Endothelial cell of umbilical vein (primary cell): Measurements from ENCODE around the gene SS18. TPM values are rescaled to one million over a fixed set of nuclear protein-coding genes. Genes with fewer than 3 reads are reported as not detected.

Experiments
- BruUV-seq: library from RNA; stranded (reverse); fragments of 400-500 nt; replicated peaks from 2 replicates; lab custom pipeline; 2021; lab: Mats Ljungman, UMichigan
- CTCF ChIA-PET: fragments of 300-600, 350-600 bp; sonication (Branson Sonifier 250); formaldehyde crosslinking; loops from one replicate; lab custom pipeline; 2021; ENCODE audit warnings: antibody characterized with exemption, inconsistent platforms; lab: Charles Lee
- POLR2A ChIA-PET: fragments of 300-600, 350-600 bp; sonication (Branson Sonifier 250); formaldehyde crosslinking; loops from one replicate; lab custom pipeline; 2021; ENCODE audit warnings: antibody characterized with exemption, inconsistent platforms; lab: Charles Lee
- DNase-seq: peaks from one replicate; pipeline ENCODE4 v3.0.0-alpha.2; 2011; ENCODE audit warnings: low read depth, low spot score
- FAIRE-seq: peaks from 2 replicates; lab custom pipeline; 2011; peaks lifted over from hg19 to GRCh38; lab: Jason Lieb, UNC
- H2AFZ ChIP-seq: 2 replicates; pipeline ENCODE4 v1.6.0; 2012; ENCODE audit warnings: low read depth, low read length, control low read depth, inconsistent platforms
- H3K27ac ChIP-seq: 2 replicates; pipeline ENCODE4 v1.5.1; 2011; ENCODE audit warnings: low read depth, mild to moderate bottlenecking, control low read depth, low read length, moderate library complexity; ENCODE audit not compliant: insufficient read depth
- H3K27me3 ChIP-seq, 2 experiments: 2 replicates each; pipeline versions ENCODE4 v1.6.0 to v1.6.1; 2011; ENCODE audit warnings: low read length in 2 of 2, mixed read lengths in 1 of 2; ENCODE audit not compliant: control insufficient read depth in 2 of 2, insufficient read depth in 2 of 2
- H3K36me3 ChIP-seq, 2 experiments: 2 replicates in 1 of 2; 3 replicates in 1 of 2; pipeline ENCODE4 v1.5.1; 2011; ENCODE audit warnings: low read length in 2 of 2, mild to moderate bottlenecking in 1 of 2, moderate library complexity in 1 of 2; ENCODE audit not compliant: control insufficient read depth in 2 of 2, insufficient read depth in 2 of 2; ENCODE audit errors: extremely low read depth in 1 of 2
- H3K4me1 ChIP-seq: 3 replicates; pipeline ENCODE4 v1.5.1; 2011; ENCODE audit warnings: mild to moderate bottlenecking, low read length; ENCODE audit not compliant: control insufficient read depth, insufficient read depth; ENCODE audit errors: extremely low read depth
- H3K4me2 ChIP-seq: 2 replicates; pipeline ENCODE4 v1.6.1; 2011; ENCODE audit warnings: low read length, control low read depth, mixed read lengths; ENCODE audit not compliant: insufficient read depth
- H3K4me3 ChIP-seq, 3 experiments: fragments of 200-600 bp in 1 of 3; sonication (generic), shearing (Covaris generic) in 1 of 3; replicated peaks in 1 of 3; 2 replicates each; pipeline ENCODE4 v1.5.1; 2011 to 2016; ENCODE audit warnings: control low read depth in 3 of 3, low read length in 3 of 3, mild to moderate bottlenecking in 2 of 3, inconsistent platforms in 1 of 3, low read depth in 1 of 3, moderate library complexity in 1 of 3; ENCODE audit not compliant: insufficient read depth in 1 of 3
- H3K79me2 ChIP-seq: 2 replicates; pipeline ENCODE4 v1.6.0; 2012; ENCODE audit warnings: low read length, inconsistent platforms; ENCODE audit not compliant: control insufficient read depth, insufficient read depth
- H3K9ac ChIP-seq: replicated peaks from 2 replicates; pipeline ENCODE3; 2011; ENCODE audit warnings: low read length, control low read depth; ENCODE audit not compliant: insufficient read depth; ENCODE audit errors: extremely low read depth
- H3K9me1 ChIP-seq: replicated peaks from 3 replicates; pipeline ENCODE4 v1.6.0; 2011; ENCODE audit warnings: mild to moderate bottlenecking, low read length; ENCODE audit not compliant: control insufficient read depth, insufficient read depth; ENCODE audit errors: extremely low read depth
- H3K9me3 ChIP-seq: replicated peaks from 2 replicates; pipeline ENCODE4 v1.5.1; 2012; ENCODE audit warnings: low read length, inconsistent platforms; ENCODE audit not compliant: control insufficient read depth, insufficient read depth
- H4K20me1 ChIP-seq: replicated peaks from 2 replicates; pipeline ENCODE3; 2011; ENCODE audit warnings: mild to moderate bottlenecking, low read length; ENCODE audit not compliant: control insufficient read depth, insufficient read depth; ENCODE audit errors: extremely low read depth
- CTCF ChIP-seq, 2 donors: IDR thresholded peaks; 1 replicate in 1 of 2; 2 replicates in 1 of 2; pipeline ENCODE4 v1.5.1; 2011; ENCODE audit warnings: low read length in 2 of 2, mild to moderate bottlenecking in 2 of 2, moderate library complexity in 2 of 2, control low read depth in 1 of 2, inconsistent platforms in 1 of 2, low read depth in 1 of 2; ENCODE audit not compliant: insufficient read depth in 1 of 2; ENCODE audit errors: extremely low read depth in 1 of 2
- EZH2 ChIP-seq: IDR thresholded peaks from 2 replicates; pipeline ENCODE4 v1.6.1; 2012; ENCODE audit warnings: borderline replicate concordance, low read depth, mild to moderate bottlenecking, moderate library complexity, low read length, inconsistent platforms; ENCODE audit not compliant: severe bottlenecking
- FOS ChIP-seq: IDR thresholded peaks from 2 replicates; pipeline ENCODE4 v1.6.1; 2011; ENCODE audit warnings: mild to moderate bottlenecking, low read length, moderate library complexity, borderline replicate concordance; ENCODE audit not compliant: insufficient read depth
- GATA2 ChIP-seq: IDR thresholded peaks from 2 replicates; pipeline ENCODE4 v1.7.0; 2011; ENCODE audit warnings: low read depth, mild to moderate bottlenecking, moderate library complexity, mixed read lengths, low read length; ENCODE audit not compliant: insufficient read length, insufficient read depth
- JUN ChIP-seq: IDR thresholded peaks from 2 replicates; pipeline ENCODE4 v1.6.1; 2011; ENCODE audit warnings: borderline replicate concordance, low read depth; ENCODE audit not compliant: insufficient read length, insufficient read depth
- MYC ChIP-seq: IDR thresholded peaks from one replicate; pipeline ENCODE4 v1.6.1; 2011; ENCODE audit warnings: mild to moderate bottlenecking, low read depth, low read length
- POLR2A ChIP-seq: IDR thresholded peaks from 2 replicates; pipeline ENCODE4 v1.6.1; 2012; ENCODE audit warnings: low read depth, mild to moderate bottlenecking, control low read depth, low read length
- POLR2AphosphoS5 ChIP-seq: IDR thresholded peaks from 2 replicates; pipeline ENCODE4 v1.6.1; 2012; ENCODE audit warnings: low read depth, mild to moderate bottlenecking, control low read depth, low read length, moderate library complexity; ENCODE audit not compliant: insufficient read depth
- dilution Hi-C: fragments of 300-500 bp; cut with MboI; formaldehyde crosslinking; loops from one replicate; pipeline ENCODE4 v1.15.0; 2019; ENCODE audit warnings: low sequenced_read_pairs; ENCODE audit not compliant: extremely low pct_ligation_motif_present
- intact Hi-C: fragments of 100-400 bp; cut with micrococcal nuclease; formaldehyde crosslinking; loops from one replicate; pipeline ENCODE4 v1.10.0; 2022
- polyA plus RNA-seq, 4 experiments: library from polyadenylated mRNA; depleted of rRNA in 3 of 4; stranded (reverse) in 3 of 4; unstranded in 1 of 4; fragments of >200 nt; gene quantifications; 2 replicates each; pipeline versions ENCODE4 v1.2.1 to v1.2.3, GENCODE V29; 2011 to 2012; ENCODE audit warnings: missing spikeins in 1 of 4
- total RNA-seq: library from RNA; stranded (reverse); gene quantifications from 2 replicates; pipeline ENCODE4 v1.2.3, GENCODE V29; 2021
- TF ChIP-seq, protein P1 (sequence below): IDR thresholded peaks from 2 replicates; pipeline ENCODE4 v1.6.1; 2011; ENCODE audit not compliant: insufficient read depth, insufficient read length

Gene SS18
- total and polyA plus RNA-seq, 2 donors (not counting 3 experiments of a cell fraction or from before 2014, with no cell fraction given) = 68.4 to 204 TPM

- H3K9me3 ChIP-seq = no peaks in the 10 kb centered on the region
- no TSS peak for BruUV-seq
- H4K20me1 ChIP-seq = peaks cover under 1% of the 10 kb centered on the region
- FAIRE-seq (no peak), DNase-seq (no peak)
- peaks cover 11% of the 10 kb centered on the region for H3K79me2 ChIP-seq
- peaks cover 3% of the 10 kb centered on the region for H3K4me1 ChIP-seq
- no peak overlapping the region for H2AFZ ChIP-seq
- no peak overlapping the region for H3K4me2 ChIP-seq
- H3K27me3 ChIP-seq = no peaks in the 10 kb centered on the region
- dilution Hi-C loops = no loop called here
- ChIA-PET POLR2A (no interaction called here), CTCF (no interaction called here)
- H3K4me3 ChIP-seq = no peak overlapping the region
- intact Hi-C loops = loop anchor here (10.0 kb wide), 1 partner anchor 48 kb away; no protein-coding TSS in a partner anchor
- no peaks in the 10 kb centered on the region for H3K9me1 ChIP-seq
- no peak overlapping the region for H3K9ac ChIP-seq
- TF ChIP-seq MYC (no peak), FOS (no peak), POLR2AphosphoS5 (no peak), JUN (no peak), CTCF (IDR thresholded peaks at IDR 0.05; ENCODE audit: extremely low read depth in 1 of 2, insufficient read depth in 1 of 2, low read depth in 1 of 2, low read length in 2 of 2) (no peak), GATA2 (no peak), POLR2A (no peak), EZH2 (no peak)
- TF ChIP-seq, protein P1, sequence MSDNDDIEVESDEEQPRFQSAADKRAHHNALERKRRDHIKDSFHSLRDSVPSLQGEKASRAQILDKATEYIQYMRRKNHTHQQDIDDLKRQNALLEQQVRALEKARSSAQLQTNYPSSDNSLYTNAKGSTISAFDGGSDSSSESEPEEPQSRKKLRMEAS = no peak
- H3K36me3 ChIP-seq = peaks cover 2 to 32% of the 10 kb centered on the region in 2 experiments
- H3K27ac ChIP-seq = no peak overlapping the region
These were observed 53.8 kb downstream of the SS18 start for GRCh38 chr18:26036635-26037034.
